T1000 (cell line): ENCODE measurements around the gene RPUSD1.

Experiments
- DNase-seq: peaks from one replicate; lab custom pipeline; 2025; ENCODE audit warnings: mixed read lengths; lab: John Stamatoyannopoulos, UW

The RPUSD1 gene

DNA sequence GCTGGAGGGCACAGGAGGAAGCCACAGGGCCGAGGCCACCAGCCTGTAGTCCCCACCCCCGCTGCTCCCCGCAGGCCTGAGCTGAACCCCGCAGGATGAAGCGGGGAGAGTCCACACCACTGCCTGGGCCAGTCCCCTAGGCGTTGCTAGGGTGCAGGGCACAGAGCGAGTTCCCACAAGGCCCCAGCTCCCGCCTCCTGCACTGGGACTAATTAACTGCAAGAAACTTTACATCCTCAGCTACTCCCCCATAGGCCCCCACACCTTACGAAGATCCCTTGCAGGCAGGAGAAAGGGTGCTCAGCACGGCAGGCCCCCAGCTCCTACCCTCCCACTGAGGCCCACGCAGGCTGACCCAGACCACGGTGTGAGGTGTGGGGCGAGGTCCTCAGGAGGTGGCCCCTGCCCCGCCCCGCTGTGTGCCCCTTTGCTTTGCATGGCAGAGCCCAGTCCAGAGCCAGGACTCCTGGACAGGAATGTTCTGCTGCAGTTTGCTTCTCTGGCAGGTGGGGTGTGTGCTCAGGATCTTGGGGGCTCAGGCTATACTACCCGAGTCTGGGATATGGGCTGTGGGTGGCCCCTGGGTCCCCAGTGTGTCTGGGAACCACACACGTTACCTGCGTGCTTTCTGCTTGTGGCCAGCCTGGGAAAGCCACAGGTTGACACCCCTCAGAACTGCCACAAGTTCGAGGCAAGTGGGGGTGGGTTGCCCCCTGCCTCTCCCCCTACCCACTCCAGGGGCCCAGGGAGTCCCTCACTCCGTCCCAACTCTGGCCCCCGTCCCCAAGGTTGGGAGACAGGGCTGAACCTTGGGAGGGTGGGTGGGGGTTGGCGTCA, 11.1 kb upstream of the RPUSD1 start:
- no peak for DNase-seq

GRCh38 chr16:798666-799065, 10.5 kb upstream of the RPUSD1 start:
- no peak for DNase-seq

GRCh38 chr16:797686-798085, 9.5 kb upstream of the RPUSD1 start:
- no peak for DNase-seq

- DNase-seq: no peak
Observed at GRCh38 chr16:797120-797420, 8.9 kb upstream of the RPUSD1 start.

GRCh38 chr16:796296-797119, 8.3 kb upstream of the RPUSD1 start:
- DNase-seq: no peak

DNA sequence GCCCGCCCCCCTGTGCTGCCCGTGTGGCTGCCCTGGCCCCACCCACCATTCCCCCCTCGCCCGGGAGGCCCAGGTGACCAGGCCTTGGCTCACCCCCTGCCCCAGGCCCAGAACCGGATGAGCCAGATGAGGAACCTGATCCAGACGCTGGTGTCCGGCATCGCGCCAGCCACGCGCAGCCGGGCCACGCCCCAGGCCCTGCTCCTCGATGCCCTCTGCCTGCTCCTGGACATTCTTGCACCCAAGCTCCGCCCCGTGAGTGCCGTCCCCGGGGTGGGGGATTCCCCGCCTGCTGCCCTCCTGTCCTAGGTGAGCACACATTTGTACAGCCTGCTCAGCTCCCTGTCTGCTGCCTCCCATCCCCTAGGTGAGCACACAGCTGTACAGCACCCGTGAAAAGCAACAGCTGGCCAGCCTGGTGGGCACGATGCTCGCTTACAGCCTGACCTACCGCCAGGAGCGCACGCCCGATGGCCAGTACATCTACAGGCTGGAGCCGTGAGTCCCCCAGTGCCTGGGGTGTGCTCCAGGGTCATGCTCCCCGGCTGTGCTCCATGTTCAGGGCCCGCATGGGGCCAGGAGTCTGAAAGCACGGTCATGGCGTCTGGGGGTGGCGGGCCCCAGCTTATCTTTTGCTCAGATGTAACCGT, 7.5 kb upstream of the RPUSD1 start:
- DNase-seq: no peak

DNA sequence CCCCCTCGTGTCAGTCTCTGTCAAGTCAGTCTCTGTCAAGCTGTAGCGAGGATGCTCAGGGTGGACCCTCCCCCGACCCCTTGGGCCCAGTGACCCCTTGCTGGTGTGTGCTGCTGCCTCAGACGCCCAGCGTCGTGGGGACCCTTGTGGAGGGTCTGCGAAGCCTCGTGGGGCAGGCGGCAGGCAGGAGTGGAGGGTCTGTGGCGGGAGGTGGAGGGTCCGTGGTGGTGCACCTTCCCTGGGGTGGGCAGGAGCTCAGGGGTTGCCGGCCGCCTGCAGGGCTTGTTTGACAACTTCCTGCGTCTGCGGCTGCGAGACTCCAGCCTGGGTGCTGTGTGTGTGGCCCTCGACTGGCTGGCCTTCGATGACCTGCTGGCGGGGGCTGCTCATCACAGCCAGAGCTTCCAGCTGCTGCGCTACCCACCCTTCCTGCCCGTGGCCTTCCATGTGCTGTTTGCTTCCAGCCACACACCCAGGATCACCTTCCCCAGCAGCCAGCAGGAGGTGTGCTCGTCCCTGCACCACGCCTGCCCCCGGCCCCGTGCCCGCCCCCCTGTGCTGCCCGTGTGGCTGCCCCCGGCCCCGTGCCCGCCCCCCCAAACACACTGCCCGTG, 6.8 kb upstream of the RPUSD1 start:
- DNase-seq: no peak

DNA sequence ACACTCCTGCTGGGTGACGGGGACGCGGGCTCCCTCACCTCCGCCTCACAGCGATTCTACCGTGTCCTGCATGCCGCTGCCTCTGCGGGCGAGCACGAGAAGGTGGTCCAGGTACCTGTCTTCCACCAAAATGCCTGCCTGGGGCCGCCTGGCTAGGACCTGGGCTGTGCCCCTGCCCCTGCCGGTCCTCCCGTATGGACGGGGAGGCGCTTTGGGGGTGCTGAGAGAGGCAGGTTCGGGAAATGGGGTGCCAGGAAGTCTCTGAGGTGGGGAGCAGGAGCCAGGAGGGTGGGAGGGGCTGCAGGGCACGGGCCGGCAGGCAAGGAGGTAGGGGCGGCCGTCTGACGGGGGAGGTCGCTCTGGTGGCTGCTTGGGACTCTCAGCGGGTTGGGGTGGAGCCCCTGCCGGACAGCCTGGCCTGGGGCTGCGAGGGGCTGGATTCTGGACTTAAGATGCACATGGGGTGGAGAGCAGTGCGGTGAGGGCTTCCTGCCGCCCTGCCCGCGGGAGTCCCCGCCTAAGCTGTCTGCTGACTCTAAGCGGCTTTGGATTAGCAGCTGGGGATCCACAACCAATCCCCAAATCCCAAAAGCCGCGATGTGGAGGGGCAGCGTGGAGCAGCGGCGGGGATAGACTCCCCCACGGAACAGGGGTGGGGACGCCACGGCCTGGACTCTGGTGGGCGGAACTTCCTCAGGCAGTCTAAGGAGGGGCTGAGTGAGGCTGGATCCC, 6.1 kb upstream of the RPUSD1 start:
- no peak for DNase-seq

DNA sequence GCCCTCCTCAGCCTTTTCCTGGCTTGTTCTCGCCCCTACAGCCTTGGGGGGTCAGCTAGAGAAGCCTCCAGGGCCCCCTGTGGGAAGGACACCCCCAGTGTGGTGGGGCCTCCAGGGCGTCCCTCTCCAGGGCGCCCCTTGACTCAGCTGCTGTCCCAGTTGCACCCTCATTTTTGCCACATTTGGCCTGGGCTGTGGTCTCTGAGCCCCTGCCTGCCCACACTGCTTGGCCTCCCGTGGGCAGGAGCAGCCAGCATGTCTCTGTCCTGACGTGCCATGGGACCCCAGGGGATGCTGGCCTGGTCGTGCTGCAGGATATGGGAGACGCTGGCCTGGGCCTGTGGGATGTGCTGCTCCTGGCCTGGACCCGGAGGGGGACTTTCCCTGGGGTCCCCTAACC, 5.2 kb upstream of the RPUSD1 start:
- DNase-seq: no peak

GRCh38 chr16:792221-792995, 4.2 kb upstream of the RPUSD1 start:
- no peak for DNase-seq

DNA sequence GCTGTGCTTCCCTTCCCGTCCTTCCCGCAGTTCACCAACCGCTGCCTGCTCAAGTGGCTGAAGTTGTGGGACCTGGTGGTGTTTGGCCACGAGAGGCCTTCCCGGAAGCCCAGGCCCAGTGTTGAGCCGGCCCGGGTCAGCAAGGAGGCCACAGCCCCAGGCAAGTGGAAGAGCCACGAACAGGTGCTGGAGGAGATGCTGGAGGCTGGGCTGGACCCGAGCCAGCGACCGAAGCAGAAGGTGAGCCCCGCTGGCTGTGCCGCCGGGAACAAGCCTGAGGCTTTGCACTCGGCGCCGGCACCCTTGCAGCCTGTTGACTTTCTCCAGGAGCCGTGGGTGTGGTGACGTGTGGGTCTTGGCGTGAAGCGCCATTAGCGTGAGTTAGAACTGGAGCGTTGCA, 3.0 kb upstream of the RPUSD1 start:
- DNase-seq: no peak

GRCh38 chr16:790086-790485, 1.9 kb upstream of the RPUSD1 start:
- no peak for DNase-seq

DNA sequence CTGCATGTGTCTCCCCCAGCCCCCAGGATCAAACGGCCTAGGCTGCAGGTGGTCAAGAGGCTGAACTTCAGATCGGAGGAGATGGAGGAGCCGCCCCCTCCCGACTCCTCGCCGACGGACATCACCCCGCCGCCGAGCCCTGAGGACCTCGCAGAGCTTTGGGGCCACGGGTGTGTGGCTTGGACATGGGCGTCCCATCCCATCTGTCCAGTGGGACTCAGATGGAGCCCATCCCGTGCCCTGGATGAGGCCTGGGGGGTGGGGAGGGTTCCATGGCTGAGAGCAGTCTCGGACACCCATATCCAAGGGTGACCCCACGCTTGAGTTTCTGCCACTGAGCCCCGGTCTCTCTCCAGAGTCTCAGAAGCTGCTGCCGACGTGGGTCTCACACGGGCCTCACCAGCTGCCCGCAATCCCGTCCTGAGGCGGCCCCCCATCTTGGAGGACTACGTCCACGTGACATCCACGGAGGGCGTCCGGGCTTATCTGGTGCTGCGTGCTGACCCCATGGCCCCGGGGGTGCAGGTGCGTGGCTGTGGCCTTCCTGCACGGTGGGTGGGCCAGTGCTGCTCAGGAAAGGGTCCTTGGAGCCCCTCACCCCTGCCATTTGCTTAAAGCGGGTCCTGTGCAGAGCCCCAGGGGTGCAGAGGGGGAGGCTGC, 1.1 kb upstream of the RPUSD1 start:
- DNase-seq: no peak

DNA sequence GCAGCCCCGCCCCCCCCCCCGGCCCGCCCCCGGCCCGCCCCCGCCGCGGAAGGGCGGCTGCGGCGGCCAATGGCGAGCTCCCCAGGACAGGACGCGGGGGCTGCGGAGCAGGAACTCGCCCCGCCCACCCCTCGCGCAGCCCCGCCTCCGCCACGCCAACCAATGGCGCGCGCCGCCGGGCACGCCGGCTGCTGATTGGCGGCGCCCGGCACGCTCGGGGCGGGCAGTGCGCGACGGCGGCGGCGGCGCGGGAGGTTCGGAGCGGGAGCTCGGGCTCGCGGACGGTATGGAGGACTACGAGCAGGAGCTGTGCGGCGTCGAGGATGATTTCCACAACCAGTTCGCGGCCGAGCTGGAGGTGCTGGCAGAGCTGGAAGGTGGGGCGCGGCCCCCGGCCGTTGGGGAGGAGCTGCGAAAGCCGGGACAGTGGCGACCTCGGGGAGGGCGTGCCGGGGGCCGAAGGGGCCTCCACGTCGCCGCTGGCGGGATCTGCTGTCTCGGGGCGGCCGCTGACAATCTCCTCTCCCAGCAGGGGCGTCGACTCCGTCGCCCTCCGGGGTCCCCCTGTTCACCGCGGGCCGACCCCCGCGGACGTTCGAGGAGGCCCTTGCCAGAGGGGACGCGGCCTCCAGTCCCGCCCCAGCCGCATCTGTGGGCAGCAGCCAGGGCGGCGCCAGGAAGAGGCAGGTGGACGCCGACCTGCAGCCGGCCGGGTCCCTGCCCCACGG, 382 bp upstream of the RPUSD1 start, which contains the start of gene CHTF18:
Gene CHTF18, plus strand, starts transcription at position 222 of the 728 bp plus-strand sequence. Its CDS starts 65 bp downstream, at position 287.
- peak; percentile 88 for DNase-seq

DNA sequence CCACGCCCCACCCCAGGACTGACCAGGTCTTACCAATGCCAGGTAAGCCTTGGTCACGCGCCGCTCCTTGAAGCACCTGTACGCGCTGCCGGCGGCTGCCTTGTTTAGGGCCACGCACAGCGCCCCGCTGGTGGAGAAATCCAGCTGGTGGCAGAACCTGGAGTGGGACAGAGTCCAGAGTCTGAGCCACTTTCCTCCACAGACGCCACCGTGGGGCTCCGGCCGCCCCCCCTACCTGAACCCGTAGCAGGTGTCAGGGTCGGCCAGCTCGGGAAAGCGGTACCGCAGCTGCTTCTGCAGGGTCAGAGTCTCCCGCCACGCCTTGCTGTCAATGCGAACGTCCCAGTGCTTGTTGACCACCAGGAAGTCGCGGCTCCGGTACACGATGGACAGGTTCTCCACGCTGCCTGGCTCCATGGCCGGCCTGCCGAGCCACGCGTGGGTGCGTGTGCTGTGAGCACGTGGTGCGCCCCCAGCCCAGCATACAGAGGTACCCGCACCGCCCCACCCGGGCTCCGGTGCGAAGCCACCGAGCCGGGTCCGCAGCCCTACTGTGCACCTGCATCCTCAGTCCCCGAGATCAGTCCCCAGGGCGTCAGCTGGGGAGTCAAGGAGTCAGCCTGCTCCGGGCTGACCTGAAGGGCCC, 737 bp downstream of the RPUSD1 start:
- no peak for DNase-seq

- peak; percentile 48 for DNase-seq
Observed at GRCh38 chr16:785563-786535, 2.3 kb downstream of the RPUSD1 start.

DNA sequence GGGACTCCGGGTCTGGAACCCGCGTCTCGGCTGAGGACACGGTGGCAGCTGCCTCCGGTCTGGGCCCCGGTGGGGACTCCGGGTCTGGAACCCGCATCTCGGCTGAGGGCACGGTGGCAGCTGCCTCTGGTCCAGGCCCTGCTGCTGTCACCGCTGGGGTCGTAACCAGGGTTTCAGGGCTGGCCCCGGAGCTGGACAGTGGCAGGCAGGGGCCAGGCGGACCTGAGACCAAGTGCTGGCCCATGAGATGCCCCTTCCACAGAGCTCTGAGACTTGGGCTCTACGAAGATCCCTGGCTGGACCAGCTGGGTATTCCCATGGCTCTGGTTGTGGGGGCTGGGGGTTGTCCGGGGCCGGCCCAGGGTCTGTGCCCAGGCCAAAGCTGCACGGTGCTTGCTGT, 3.8 kb downstream of the RPUSD1 start:
- DNase-seq: no peak
